SK-N-MC (cell line): ENCODE data around the gene CFAP69.

ENCODE experiments used
- DNase-seq: peaks from one replicate; pipeline ENCODE4 v3.0.0-alpha.2; 2011; ENCODE audit warnings: low read depth, low spot score
- H3K27ac ChIP-seq: fragments of 200-600 bp; sonication (generic); 2 replicates; pipeline ENCODE4 v1.5.1; 2016; ENCODE audit warnings: mixed run types
- H3K36me3 ChIP-seq: fragments of 200-600 bp; sonication (generic); 2 replicates; pipeline ENCODE4 v1.6.1; 2017; ENCODE audit warnings: antibody characterized with exemption, low read length, mixed read lengths; ENCODE audit not compliant: insufficient read depth
- H3K4me3 ChIP-seq: fragments of 200-600 bp; sonication (generic); 2 replicates; pipeline ENCODE4 v1.5.1; 2016
- H3K9ac ChIP-seq: fragments of 200-600 bp; sonication (generic); 2 replicates; pipeline ENCODE4 v1.8.0; 2017; ENCODE audit warnings: mixed run types, mixed read lengths; ENCODE audit not compliant: insufficient read length
- H3K9me3 ChIP-seq: fragments of 200-600 bp; sonication (generic); 2 replicates; pipeline ENCODE4 v1.6.1; 2017; ENCODE audit warnings: low read depth, mild to moderate bottlenecking, antibody characterized with exemption, low read length, moderate library complexity, mixed read lengths
- EZH2 ChIP-seq: fragments of 200-600 bp; sonication (generic); IDR thresholded peaks from one replicate; pipeline ENCODE4 v1.6.1; 2017; ENCODE audit warnings: antibody characterized with exemption
- FOXP2 ChIP-seq: optimal IDR thresholded peaks from 2 replicates; pipeline ENCODE3; 2011; ENCODE audit warnings: mild to moderate bottlenecking, moderate library complexity; ENCODE audit not compliant: insufficient read depth; ENCODE audit errors: extremely low read length, control extremely low read depth
- POLR2AphosphoS5 ChIP-seq: IDR thresholded peaks from 2 replicates; pipeline ENCODE4 v1.6.1; 2012; ENCODE audit warnings: mild to moderate bottlenecking, low read depth, low read length, borderline replicate concordance

Gene CFAP69

GRCh38 chr7:90272242-90272641 lies 27.3 kb downstream of the CFAP69 start:
- Histone ChIP-seq H3K36me3 (no peaks in the 10 kb centered on the region), H3K9me3 (no peaks in the 10 kb centered on the region), H3K4me3 (peak overlapping the region; percentile 44; the same call in 1 of the 2 replicates), H3K9ac (peak overlapping the region; percentile 51), H3K27ac (peak overlapping the region; percentile 82)
- TF ChIP-seq FOXP2, result no peak
- no peak for TF ChIP-seq POLR2AphosphoS5
- no peak for TF ChIP-seq EZH2
- no peak for DNase-seq

- H3K9me3 ChIP-seq, result no peaks in the 10 kb centered on the region
- H3K36me3 ChIP-seq, result no peaks in the 10 kb centered on the region
- H3K4me3 ChIP-seq, result no peak overlapping the region
- H3K9ac ChIP-seq, result no peak overlapping the region
- DNase-seq, result no peak
- H3K27ac ChIP-seq, result 0 out of 2 replicates have a peak overlapping the region, but pooled peaks have one; percentile 26
- TF ChIP-seq FOXP2 (no peak), POLR2AphosphoS5 (no peak), EZH2 (no peak)
Measured at GRCh38 chr7:90274161-90274560, 29.2 kb downstream of the CFAP69 start.

GRCh38 chr7:90276033-90276728 lies 31.2 kb downstream of the CFAP69 start:
- no peak overlapping the region for H3K4me3 ChIP-seq
- H3K9ac ChIP-seq, result no peak overlapping the region
- H3K9me3 ChIP-seq, result no peaks in the 10 kb centered on the region
- no peak for TF ChIP-seq EZH2
- TF ChIP-seq POLR2AphosphoS5, result no peak
- no peak for TF ChIP-seq FOXP2
- peak overlapping the region; percentile 22; the same call in 1 of the 2 replicates for H3K27ac ChIP-seq
- H3K36me3 ChIP-seq, result no peaks in the 10 kb centered on the region
- no peak for DNase-seq

GRCh38 chr7:90288154-90288553 lies 43.2 kb downstream of the CFAP69 start:
- H3K4me3 ChIP-seq, result no peak overlapping the region
- H3K9ac ChIP-seq, result no peak overlapping the region
- H3K36me3 ChIP-seq, result no peaks in the 10 kb centered on the region
- H3K9me3 ChIP-seq, result no peaks in the 10 kb centered on the region
- no peak for DNase-seq
- no peak overlapping the region for H3K27ac ChIP-seq
- no peak for TF ChIP-seq POLR2AphosphoS5
- TF ChIP-seq EZH2, result no peak
- TF ChIP-seq FOXP2, result no peak

- Histone ChIP-seq H3K9ac (no peak overlapping the region), H3K27ac (no peak overlapping the region), H3K36me3 (no peaks in the 10 kb centered on the region), H3K9me3 (no peaks in the 10 kb centered on the region), H3K4me3 (no peak overlapping the region)
- no peak for DNase-seq
- TF ChIP-seq EZH2 (no peak), POLR2AphosphoS5 (no peak), FOXP2 (no peak)
Measured at GRCh38 chr7:90290244-90291113, 45.5 kb downstream of the CFAP69 start.

GRCh38 chr7:90298145-90299038 lies 53.4 kb downstream of the CFAP69 start:
- Histone ChIP-seq H3K9ac (no peak overlapping the region), H3K36me3 (no peaks in the 10 kb centered on the region), H3K9me3 (no peaks in the 10 kb centered on the region), H3K4me3 (no peak overlapping the region), H3K27ac (no peak overlapping the region)
- peak; percentile 34 for DNase-seq
- no peak for TF ChIP-seq POLR2AphosphoS5
- TF ChIP-seq EZH2, result no peak
- TF ChIP-seq FOXP2, result no peak

GRCh38 chr7:90303241-90303640 lies 58.3 kb downstream of the CFAP69 start:
- H3K9ac ChIP-seq, result no peak overlapping the region
- no peak for DNase-seq
- H3K27ac ChIP-seq, result no peak overlapping the region
- H3K9me3 ChIP-seq, result no peaks in the 10 kb centered on the region
- no peak for TF ChIP-seq POLR2AphosphoS5
- no peak for TF ChIP-seq FOXP2
- no peak for TF ChIP-seq EZH2
- H3K36me3 ChIP-seq, result no peaks in the 10 kb centered on the region
- H3K4me3 ChIP-seq, result no peak overlapping the region
